ENCODE measurements around the gene TMTC4. TPM values are rescaled to one million over a fixed set of nuclear protein-coding genes. Genes with fewer than 3 reads are reported as not detected.
"Not testable (repeated sequence)": the region's sequence is repeated elsewhere in the genome, so short reads cannot be mapped to it uniquely, and the experiment has no call there.

The TMTC4 gene
- total RNA-seq, 1 donor from 2014 or later, result 19.2 TPM

GRCh38 chr13:100636004-100636403 lies 38.6 kb downstream of the TMTC4 start:
- Mint-ChIP-seq H3K4me1 (ENCODE audit: low read depth) (no peaks in the 10 kb centered on the region), H3K4me3 (ENCODE audit: low read depth) (no peak overlapping the region), H3K9me3 (no peaks in the 10 kb centered on the region), H3K27ac (no peak overlapping the region), H3K36me3 (ENCODE audit: low read depth) (peaks cover 36% of the 10 kb centered on the region), H3K27me3 (ENCODE audit: low read depth) (no peaks in the 10 kb centered on the region)
- no peak for DNase-seq (ENCODE audit: low spot score)
- intact Hi-C loops (cut with micrococcal nuclease), result no loop called here

DNA sequence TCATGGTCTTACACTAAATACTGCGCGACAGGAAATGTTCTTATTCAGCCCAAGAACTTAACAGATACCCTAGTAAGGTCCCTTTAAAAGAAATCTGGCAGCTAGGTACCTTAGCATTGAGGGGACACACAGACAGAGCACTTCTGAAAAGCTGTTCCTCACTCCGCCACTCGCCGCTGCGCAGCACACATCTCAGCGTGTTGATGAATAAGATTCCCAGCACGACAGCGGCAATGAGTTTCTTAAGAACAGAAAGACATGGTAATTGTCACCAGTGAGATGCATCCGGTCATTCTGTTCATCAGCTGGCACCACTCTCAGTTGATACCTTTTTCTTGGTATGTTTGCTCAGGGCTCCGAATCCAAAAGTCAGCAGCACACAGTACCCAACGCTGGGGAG lies 39.9 kb downstream of the TMTC4 start:
- intact Hi-C loops (cut with micrococcal nuclease), result no loop called here
- H3K27me3 Mint-ChIP-seq (ENCODE audit: low read depth), result no peaks in the 10 kb centered on the region
- H3K4me3 Mint-ChIP-seq (ENCODE audit: low read depth), result no peak overlapping the region
- no peaks in the 10 kb centered on the region for H3K9me3 Mint-ChIP-seq
- no peak overlapping the region for H3K27ac Mint-ChIP-seq
- no peaks in the 10 kb centered on the region for H3K4me1 Mint-ChIP-seq (ENCODE audit: low read depth)
- no peak for DNase-seq (ENCODE audit: low spot score)
- peaks cover 41% of the 10 kb centered on the region for H3K36me3 Mint-ChIP-seq (ENCODE audit: low read depth)

GRCh38 chr13:100633461-100633860 lies 41.1 kb downstream of the TMTC4 start:
- intact Hi-C loops (cut with micrococcal nuclease), result no loop called here
- Mint-ChIP-seq H3K27me3 (ENCODE audit: low read depth) (no peaks in the 10 kb centered on the region), H3K27ac (no peak overlapping the region), H3K9me3 (no peaks in the 10 kb centered on the region), H3K36me3 (ENCODE audit: low read depth) (peaks cover 53% of the 10 kb centered on the region), H3K4me1 (ENCODE audit: low read depth) (no peaks in the 10 kb centered on the region), H3K4me3 (ENCODE audit: low read depth) (no peak overlapping the region)
- no peak for DNase-seq (ENCODE audit: low spot score)

DNA sequence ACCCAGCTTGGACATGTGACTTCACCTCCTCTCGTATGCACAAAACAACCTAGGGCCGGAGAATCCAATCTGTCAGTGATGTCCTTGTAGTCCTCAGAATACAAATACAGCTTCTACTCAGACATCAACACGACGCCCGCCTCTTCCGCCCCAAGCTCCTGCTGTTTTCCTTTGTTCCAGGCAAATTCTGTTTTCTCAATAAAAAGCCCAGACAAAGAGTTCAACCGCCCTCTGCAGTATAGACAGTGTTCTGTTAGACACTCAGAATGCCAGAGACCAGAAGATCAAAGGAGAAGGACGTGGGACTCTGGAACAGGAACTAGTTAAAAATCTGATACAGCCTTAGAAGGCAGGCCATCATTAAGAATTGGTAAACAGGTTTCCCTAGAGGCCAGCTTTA lies 44.0 kb downstream of the TMTC4 start:
- no peaks in the 10 kb centered on the region for H3K4me1 Mint-ChIP-seq (ENCODE audit: low read depth)
- no peaks in the 10 kb centered on the region for H3K9me3 Mint-ChIP-seq
- H3K27ac Mint-ChIP-seq, result no peak overlapping the region
- no peaks in the 10 kb centered on the region for H3K27me3 Mint-ChIP-seq (ENCODE audit: low read depth)
- H3K4me3 Mint-ChIP-seq (ENCODE audit: low read depth), result no peak overlapping the region
- intact Hi-C loops (cut with micrococcal nuclease), result no loop called here
- DNase-seq (ENCODE audit: low spot score), result no peak
- peaks cover 57% of the 10 kb centered on the region for H3K36me3 Mint-ChIP-seq (ENCODE audit: low read depth)

- Mint-ChIP-seq H3K27ac (no peak overlapping the region), H3K36me3 (ENCODE audit: low read depth) (peaks cover 63% of the 10 kb centered on the region), H3K27me3 (ENCODE audit: low read depth) (no peaks in the 10 kb centered on the region), H3K9me3 (peaks cover 5% of the 10 kb centered on the region), H3K4me3 (ENCODE audit: low read depth) (no peak overlapping the region), H3K4me1 (ENCODE audit: low read depth) (no peaks in the 10 kb centered on the region)
- intact Hi-C loops (cut with micrococcal nuclease), result no loop called here
- DNase-seq (ENCODE audit: low spot score), result no peak
Measured at GRCh38 chr13:100627120-100627519, 47.5 kb downstream of the TMTC4 start.

- H3K9me3 Mint-ChIP-seq, result peaks cover 14% of the 10 kb centered on the region
- no peak overlapping the region for H3K27ac Mint-ChIP-seq
- no peak for DNase-seq (ENCODE audit: low spot score)
- peaks cover 71% of the 10 kb centered on the region for H3K36me3 Mint-ChIP-seq (ENCODE audit: low read depth)
- intact Hi-C loops (cut with micrococcal nuclease), result no loop called here
- H3K27me3 Mint-ChIP-seq (ENCODE audit: low read depth), result no peaks in the 10 kb centered on the region
- no peak overlapping the region for H3K4me3 Mint-ChIP-seq (ENCODE audit: low read depth)
- H3K4me1 Mint-ChIP-seq (ENCODE audit: low read depth), result peaks cover 4% of the 10 kb centered on the region
Measured at GRCh38 chr13:100625447-100625846, 49.1 kb downstream of the TMTC4 start.

DNA sequence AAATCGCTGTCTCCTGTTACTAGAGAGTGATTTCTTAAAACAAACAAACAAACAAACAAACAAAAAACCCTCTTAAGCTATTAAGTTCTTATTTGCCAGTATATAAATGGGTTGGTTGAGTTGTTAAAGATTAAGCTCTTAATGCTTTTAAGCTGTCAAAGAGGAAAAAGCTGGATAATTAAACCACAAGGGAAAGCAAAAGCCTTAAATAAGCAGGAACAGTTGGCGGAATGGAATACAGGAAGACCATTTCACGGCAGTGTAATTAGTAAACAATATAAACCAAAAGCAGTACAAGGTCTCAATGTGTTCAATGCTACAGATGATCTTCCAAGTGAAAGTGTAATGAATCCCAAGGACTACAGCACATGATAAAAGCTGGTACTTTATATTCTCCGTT lies 53.8 kb downstream of the TMTC4 start:
- H3K9me3 Mint-ChIP-seq, result peaks cover 19% of the 10 kb centered on the region
- no peaks in the 10 kb centered on the region for H3K27me3 Mint-ChIP-seq (ENCODE audit: low read depth)
- intact Hi-C loops (cut with micrococcal nuclease), result no loop called here
- no peak overlapping the region for H3K27ac Mint-ChIP-seq
- no peak overlapping the region for H3K4me3 Mint-ChIP-seq (ENCODE audit: low read depth)
- no peak for DNase-seq (ENCODE audit: low spot score)
- peaks cover 12% of the 10 kb centered on the region for H3K4me1 Mint-ChIP-seq (ENCODE audit: low read depth)
- H3K36me3 Mint-ChIP-seq (ENCODE audit: low read depth), result peaks cover 51% of the 10 kb centered on the region

DNA sequence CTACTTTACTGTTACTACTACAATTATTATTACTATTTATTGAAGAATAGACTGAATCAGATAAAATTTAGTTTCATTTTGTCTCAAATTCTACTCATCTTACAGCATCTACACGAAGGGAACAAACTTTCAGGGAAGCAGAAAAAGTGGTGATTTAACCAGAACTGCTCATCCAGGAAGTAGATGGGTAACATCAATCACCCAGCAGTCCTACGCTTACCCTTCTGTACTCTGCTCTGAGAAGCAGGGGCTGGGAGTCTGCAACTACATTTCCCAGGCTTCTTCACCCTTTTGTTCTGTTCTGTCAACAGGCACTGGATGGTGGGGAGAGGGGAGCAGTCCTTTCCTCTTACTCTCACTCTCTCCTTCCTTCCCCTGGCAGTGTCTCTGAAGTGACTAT lies 54.7 kb downstream of the TMTC4 start:
- no peak for DNase-seq (ENCODE audit: low spot score)
- H3K36me3 Mint-ChIP-seq (ENCODE audit: low read depth), result peaks cover 45% of the 10 kb centered on the region
- no peak overlapping the region for H3K27ac Mint-ChIP-seq

DNA sequence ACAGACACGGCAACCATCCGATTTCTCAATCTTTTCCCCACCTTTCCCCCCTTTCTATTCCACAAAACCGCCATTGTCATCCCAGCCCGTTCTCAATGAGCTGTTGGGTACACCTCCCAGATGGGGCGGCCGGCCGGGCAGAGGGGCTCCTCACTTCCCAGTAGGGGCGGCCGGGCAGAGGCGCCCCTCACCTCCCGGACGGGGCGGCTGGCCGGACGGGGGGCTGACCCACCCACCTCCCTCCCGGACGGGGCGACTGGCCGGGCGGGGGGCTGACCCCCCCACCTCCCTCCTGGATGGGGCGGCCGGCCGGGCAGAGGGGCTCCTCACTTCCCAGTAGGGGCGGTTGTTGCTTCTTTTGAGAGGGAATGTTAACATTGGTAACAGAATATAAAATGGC lies 55.7 kb downstream of the TMTC4 start:
- DNase-seq (ENCODE audit: low spot score); H3K4me3 Mint-ChIP-seq (ENCODE audit: low read depth); H3K27me3 Mint-ChIP-seq (ENCODE audit: low read depth); intact Hi-C loops (cut with micrococcal nuclease); H3K27ac Mint-ChIP-seq: not testable (repeated sequence)
- Mint-ChIP-seq H3K36me3 (ENCODE audit: low read depth) (peaks cover 38% of the 10 kb centered on the region), H3K4me1 (ENCODE audit: low read depth) (peaks cover 12% of the 10 kb centered on the region), H3K9me3 (peaks cover 19% of the 10 kb centered on the region)

More for the DNA sequence above, 54.7 kb downstream of the TMTC4 start:
- no peak overlapping the region for H3K4me3 Mint-ChIP-seq (ENCODE audit: low read depth)
- H3K9me3 Mint-ChIP-seq, result peaks cover 19% of the 10 kb centered on the region
- peaks cover 12% of the 10 kb centered on the region for H3K4me1 Mint-ChIP-seq (ENCODE audit: low read depth)
- intact Hi-C loops (cut with micrococcal nuclease), result no loop called here
- no peaks in the 10 kb centered on the region for H3K27me3 Mint-ChIP-seq (ENCODE audit: low read depth)

DNA sequence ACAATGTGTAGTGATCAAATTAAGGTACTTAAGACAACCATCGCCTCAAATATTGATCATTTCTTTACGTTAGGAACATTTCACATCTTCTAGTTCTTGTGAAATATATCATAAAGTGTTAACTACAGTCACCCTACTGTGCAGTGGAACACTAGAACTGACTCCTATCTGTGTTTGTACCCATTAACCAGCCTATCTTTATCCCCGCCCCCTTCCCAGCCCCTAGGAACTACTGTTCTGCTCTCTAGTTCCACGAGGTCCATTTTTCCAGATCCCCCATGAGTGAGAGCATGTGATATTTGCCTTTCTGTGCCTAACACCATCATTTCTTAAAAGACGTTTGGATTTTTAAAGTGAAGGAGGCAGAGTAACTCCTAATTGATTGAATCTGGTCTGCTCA lies 61.6 kb downstream of the TMTC4 start:
- peaks cover 35% of the 10 kb centered on the region for H3K36me3 Mint-ChIP-seq (ENCODE audit: low read depth)
- no peaks in the 10 kb centered on the region for H3K27me3 Mint-ChIP-seq (ENCODE audit: low read depth)
- H3K4me3 Mint-ChIP-seq (ENCODE audit: low read depth), result no peak overlapping the region
- no peak for DNase-seq (ENCODE audit: low spot score)
- H3K4me1 Mint-ChIP-seq (ENCODE audit: low read depth), result peaks cover 26% of the 10 kb centered on the region
- peaks cover 11% of the 10 kb centered on the region for H3K9me3 Mint-ChIP-seq
- intact Hi-C loops (cut with micrococcal nuclease), result no loop called here
- no peak overlapping the region for H3K27ac Mint-ChIP-seq

GRCh38 chr13:100611678-100612492 lies 62.7 kb downstream of the TMTC4 start:
- peaks cover 31% of the 10 kb centered on the region for H3K4me1 Mint-ChIP-seq (ENCODE audit: low read depth)
- no peak overlapping the region for H3K27ac Mint-ChIP-seq
- no peaks in the 10 kb centered on the region for H3K27me3 Mint-ChIP-seq (ENCODE audit: low read depth)
- H3K36me3 Mint-ChIP-seq (ENCODE audit: low read depth), result peaks cover 45% of the 10 kb centered on the region
- intact Hi-C loops (cut with micrococcal nuclease), result no loop called here
- no peak for DNase-seq (ENCODE audit: low spot score)
- H3K4me3 Mint-ChIP-seq (ENCODE audit: low read depth), result no peak overlapping the region
- peaks cover 11% of the 10 kb centered on the region for H3K9me3 Mint-ChIP-seq

DNA sequence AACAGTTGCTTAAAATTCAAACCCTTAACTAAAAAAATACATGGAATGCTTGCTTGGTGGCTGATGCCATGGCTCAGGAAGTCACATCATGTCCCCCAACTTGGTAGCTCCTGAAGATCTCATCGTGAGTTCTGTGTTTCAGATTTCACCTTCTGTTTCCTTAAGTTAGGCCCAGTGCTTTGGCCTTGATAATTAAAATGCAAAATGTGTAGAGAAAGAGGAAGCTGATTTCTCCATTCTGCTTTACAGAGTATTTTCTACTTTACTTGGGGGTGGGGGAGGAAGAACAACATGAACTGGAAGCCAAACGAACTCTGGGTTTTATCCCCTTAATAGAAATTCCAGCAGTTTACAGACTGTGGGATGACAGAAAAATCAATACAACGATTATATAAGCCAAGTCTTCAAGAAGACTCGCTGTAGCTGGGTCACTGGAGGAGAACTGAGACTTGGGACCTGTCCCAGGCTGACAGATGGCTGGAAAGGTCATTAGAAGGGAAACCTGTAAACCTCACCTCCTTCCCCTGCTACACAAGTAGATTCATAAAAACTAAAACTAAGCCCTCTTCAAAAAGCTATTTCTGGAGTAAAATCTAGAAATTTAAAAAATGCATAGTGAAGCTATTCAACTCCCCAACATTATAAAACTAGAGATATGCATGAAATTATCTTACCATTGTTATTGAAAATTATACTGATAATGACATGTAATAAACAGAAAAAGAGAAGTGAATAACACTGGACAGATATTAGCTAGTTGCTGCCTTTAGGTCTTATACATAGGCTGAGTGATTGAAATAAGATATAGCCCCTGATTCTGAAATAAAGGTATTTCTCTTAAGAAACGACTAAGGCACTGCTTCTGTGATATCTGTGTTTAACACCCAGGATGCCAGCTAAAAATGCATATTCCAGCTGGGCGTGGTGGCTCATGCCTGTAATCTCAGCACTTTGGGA lies 63.9 kb downstream of the TMTC4 start:
- no peak overlapping the region for H3K27ac Mint-ChIP-seq
- H3K4me1 Mint-ChIP-seq (ENCODE audit: low read depth), result peaks cover 28% of the 10 kb centered on the region
- no peaks in the 10 kb centered on the region for H3K27me3 Mint-ChIP-seq (ENCODE audit: low read depth)
- intact Hi-C loops (cut with micrococcal nuclease), result no loop called here
- peaks cover 8% of the 10 kb centered on the region for H3K9me3 Mint-ChIP-seq
- no peak overlapping the region for H3K4me3 Mint-ChIP-seq (ENCODE audit: low read depth)
- DNase-seq (ENCODE audit: low spot score), result no peak
- H3K36me3 Mint-ChIP-seq (ENCODE audit: low read depth), result peaks cover 47% of the 10 kb centered on the region

DNA sequence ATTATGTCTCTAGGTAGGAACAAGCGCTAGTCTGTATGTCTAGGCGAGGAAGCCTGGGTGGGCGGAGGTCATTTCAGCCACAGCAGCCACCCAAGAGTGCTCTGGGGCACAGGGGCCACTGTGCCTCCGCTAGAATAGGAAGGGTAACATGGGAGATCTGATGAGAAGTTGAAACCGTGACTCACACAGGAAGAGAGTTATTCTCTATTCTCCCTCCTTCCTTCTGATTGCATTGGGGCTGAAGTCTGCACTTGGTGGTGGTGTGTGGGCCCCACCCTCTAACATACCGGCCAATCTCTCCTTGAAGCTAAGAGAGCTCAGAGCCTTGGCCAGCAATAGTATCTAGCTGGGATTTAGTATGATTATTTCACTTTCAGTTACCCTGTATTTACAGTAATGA lies 65.7 kb downstream of the TMTC4 start:
- peak overlapping the region; percentile 11 for H3K4me3 Mint-ChIP-seq (ENCODE audit: low read depth)
- peaks cover 54% of the 10 kb centered on the region for H3K36me3 Mint-ChIP-seq (ENCODE audit: low read depth)
- H3K4me1 Mint-ChIP-seq (ENCODE audit: low read depth), result peaks cover 28% of the 10 kb centered on the region
- DNase-seq (ENCODE audit: low spot score), result peak; percentile 42
- peaks cover 8% of the 10 kb centered on the region for H3K9me3 Mint-ChIP-seq
- intact Hi-C loops (cut with micrococcal nuclease), result loop anchor here (1.0 kb wide), 1 partner anchor 266 kb away; no protein-coding TSS in a partner anchor
- H3K27me3 Mint-ChIP-seq (ENCODE audit: low read depth), result no peaks in the 10 kb centered on the region
- H3K27ac Mint-ChIP-seq, result peak overlapping the region; percentile 59
